Activated CD8-positive, alpha-beta T cell treated with anti-CD3 and anti-CD28 coated beads for 36 hours (primary cell): ENCODE measurements around the gene MED28. TPM values are rescaled to one million over a fixed set of nuclear protein-coding genes. Genes with fewer than 3 reads are reported as not detected.

ENCODE experiments used
- ATAC-seq: fragments of 200-7000 bp; cut with Tn5 transposase; one replicate; pipeline ENCODE4 v1.10.0; 2021; ENCODE audit warnings: mild to moderate bottlenecking, moderate library complexity
- CTCF ChIA-PET: fragments of 350-600 bp; sonication (Branson Sonifier 250); formaldehyde crosslinking; loops from one replicate; lab custom pipeline; 2021; ENCODE audit warnings: antibody characterized with exemption; lab: Charles Lee
- POLR2A ChIA-PET: fragments of 350-600 bp; sonication (Branson Sonifier 250); formaldehyde crosslinking; loops from one replicate; lab custom pipeline; 2021; ENCODE audit warnings: antibody characterized with exemption; lab: Charles Lee
- DNase-seq: peaks from one replicate; pipeline ENCODE4 v3.0.0-alpha.2; 2020
- H3K27ac Mint-ChIP-seq: one replicate; pipeline ENCODE4 v1.8.0; 2021; ENCODE audit warnings: mild to moderate bottlenecking, mixed read lengths
- H3K27me3 Mint-ChIP-seq: one replicate; pipeline ENCODE4 v1.8.0; 2021; ENCODE audit warnings: mixed read lengths
- H3K36me3 Mint-ChIP-seq: one replicate; pipeline ENCODE4 v1.8.0; 2021; ENCODE audit warnings: low read depth, mixed read lengths
- H3K4me1 Mint-ChIP-seq: one replicate; pipeline ENCODE4 v1.8.0; 2021; ENCODE audit warnings: low read depth, mixed read lengths
- H3K4me3 Mint-ChIP-seq: one replicate; pipeline ENCODE4 v1.8.0; 2021; ENCODE audit warnings: mild to moderate bottlenecking, moderate library complexity, mixed read lengths
- H3K9me3 Mint-ChIP-seq: one replicate; pipeline ENCODE4 v1.8.0; 2021; ENCODE audit warnings: mixed read lengths
- intact Hi-C: fragments of 100-400 bp; cut with micrococcal nuclease; formaldehyde crosslinking; loops from one replicate; pipeline ENCODE4 v1.10.0; 2022
- total RNA-seq, 2 experiments: library from RNA; stranded (reverse); gene quantifications; one replicate each; pipeline ENCODE4 v1.2.3, GENCODE V29; 2021
- TF ChIP-seq, protein P1 (sequence below): fragments of 200-600 bp; IDR thresholded peaks from one replicate; pipeline ENCODE4 v1.8.0; 2022; ENCODE audit warnings: antibody characterized with exemption, mild to moderate bottlenecking

MED28 gene
- total RNA-seq, 2 experiments from 2014 or later: 56.3 to 60.8 TPM

DNA sequence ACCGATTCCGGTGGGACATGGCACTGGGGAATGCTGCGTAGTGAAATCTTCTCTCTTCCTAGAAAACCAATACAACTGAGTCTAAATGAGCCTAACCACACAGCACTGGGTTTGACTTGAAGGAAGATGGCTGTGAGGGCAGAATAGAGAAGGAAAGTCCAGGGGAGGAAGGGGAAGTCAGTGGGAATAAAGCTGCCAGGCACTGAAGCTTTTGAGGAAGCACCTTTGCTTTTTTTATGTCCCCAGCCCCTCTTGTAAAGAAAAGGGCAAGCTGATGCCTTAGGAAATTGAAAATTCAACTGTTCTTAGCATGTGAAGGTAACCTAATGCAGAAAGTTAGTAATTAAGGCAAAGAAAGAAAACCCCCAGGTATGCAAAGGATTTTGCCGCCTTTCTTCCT is 20.6 kb downstream of the MED28 start:
- no peak for DNase-seq
- ChIA-PET POLR2A (interaction anchor here (0.5 to 2.0 kb wide), 2 partner anchors 86 to 163 kb away, joined by 3 to 4 read pairs; no protein-coding TSS in a partner anchor), CTCF (interaction anchor here (0.9 to 6.6 kb wide), 3 partner anchors 8 to 87 kb away, joined by 4 to 80 read pairs (median 4); no protein-coding TSS in a partner anchor)
- TF ChIP-seq, protein P1, sequence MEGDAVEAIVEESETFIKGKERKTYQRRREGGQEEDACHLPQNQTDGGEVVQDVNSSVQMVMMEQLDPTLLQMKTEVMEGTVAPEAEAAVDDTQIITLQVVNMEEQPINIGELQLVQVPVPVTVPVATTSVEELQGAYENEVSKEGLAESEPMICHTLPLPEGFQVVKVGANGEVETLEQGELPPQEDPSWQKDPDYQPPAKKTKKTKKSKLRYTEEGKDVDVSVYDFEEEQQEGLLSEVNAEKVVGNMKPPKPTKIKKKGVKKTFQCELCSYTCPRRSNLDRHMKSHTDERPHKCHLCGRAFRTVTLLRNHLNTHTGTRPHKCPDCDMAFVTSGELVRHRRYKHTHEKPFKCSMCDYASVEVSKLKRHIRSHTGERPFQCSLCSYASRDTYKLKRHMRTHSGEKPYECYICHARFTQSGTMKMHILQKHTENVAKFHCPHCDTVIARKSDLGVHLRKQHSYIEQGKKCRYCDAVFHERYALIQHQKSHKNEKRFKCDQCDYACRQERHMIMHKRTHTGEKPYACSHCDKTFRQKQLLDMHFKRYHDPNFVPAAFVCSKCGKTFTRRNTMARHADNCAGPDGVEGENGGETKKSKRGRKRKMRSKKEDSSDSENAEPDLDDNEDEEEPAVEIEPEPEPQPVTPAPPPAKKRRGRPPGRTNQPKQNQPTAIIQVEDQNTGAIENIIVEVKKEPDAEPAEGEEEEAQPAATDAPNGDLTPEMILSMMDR: no peak
- ATAC-seq: no peak
- H3K4me1 Mint-ChIP-seq: no peaks in the 10 kb centered on the region
- H3K27me3 Mint-ChIP-seq: no peaks in the 10 kb centered on the region
- peaks cover 29% of the 10 kb centered on the region for H3K36me3 Mint-ChIP-seq
- no peak overlapping the region for H3K4me3 Mint-ChIP-seq
- H3K9me3 Mint-ChIP-seq: no peaks in the 10 kb centered on the region
- intact Hi-C loops: loop anchor here (10.0 kb wide), 1 partner anchor 170 kb away; no protein-coding TSS in a partner anchor
- H3K27ac Mint-ChIP-seq: peak overlapping the region; percentile 38

DNA sequence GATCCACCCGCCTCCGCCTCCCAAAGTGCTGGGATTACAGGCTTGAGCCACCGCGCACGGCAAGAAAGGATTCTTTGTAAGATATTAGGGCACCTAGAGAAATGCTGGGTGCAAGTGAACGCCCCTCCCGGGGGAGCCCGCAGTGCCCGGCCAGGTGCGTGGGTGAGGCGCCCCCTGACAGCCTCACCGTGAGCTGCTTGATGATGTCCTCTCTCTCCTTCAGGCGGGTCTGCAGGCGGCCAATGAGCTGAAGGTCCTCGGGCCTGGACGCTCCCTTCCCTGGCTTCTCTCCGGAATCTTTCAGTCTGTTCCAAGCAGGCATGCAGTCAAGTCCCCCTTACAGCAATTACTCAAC is 21.9 kb downstream of the MED28 start:
- Mint-ChIP-seq H3K4me3 (no peak overlapping the region), H3K27me3 (no peaks in the 10 kb centered on the region), H3K4me1 (no peaks in the 10 kb centered on the region), H3K36me3 (peaks cover 22% of the 10 kb centered on the region), H3K9me3 (no peaks in the 10 kb centered on the region), H3K27ac (no peak overlapping the region)
- ATAC-seq: no peak
- POLR2A ChIA-PET: interaction anchor here (0.9 to 2.0 kb wide), 5 partner anchors 9 to 87 kb away, joined by 3 to 5 read pairs (median 4); no protein-coding TSS in a partner anchor
- intact Hi-C loops: loop anchor here (2.0 to 10.0 kb wide), 2 partner anchors 88 to 168 kb away; no protein-coding TSS in a partner anchor
- TF ChIP-seq, protein P1: no peak
- no peak for DNase-seq
- CTCF ChIA-PET: interaction anchor here (0.8 to 6.6 kb wide), 14 partner anchors 9 to 176 kb away, joined by 3 to 80 read pairs (median 4); no protein-coding TSS in a partner anchor

DNA sequence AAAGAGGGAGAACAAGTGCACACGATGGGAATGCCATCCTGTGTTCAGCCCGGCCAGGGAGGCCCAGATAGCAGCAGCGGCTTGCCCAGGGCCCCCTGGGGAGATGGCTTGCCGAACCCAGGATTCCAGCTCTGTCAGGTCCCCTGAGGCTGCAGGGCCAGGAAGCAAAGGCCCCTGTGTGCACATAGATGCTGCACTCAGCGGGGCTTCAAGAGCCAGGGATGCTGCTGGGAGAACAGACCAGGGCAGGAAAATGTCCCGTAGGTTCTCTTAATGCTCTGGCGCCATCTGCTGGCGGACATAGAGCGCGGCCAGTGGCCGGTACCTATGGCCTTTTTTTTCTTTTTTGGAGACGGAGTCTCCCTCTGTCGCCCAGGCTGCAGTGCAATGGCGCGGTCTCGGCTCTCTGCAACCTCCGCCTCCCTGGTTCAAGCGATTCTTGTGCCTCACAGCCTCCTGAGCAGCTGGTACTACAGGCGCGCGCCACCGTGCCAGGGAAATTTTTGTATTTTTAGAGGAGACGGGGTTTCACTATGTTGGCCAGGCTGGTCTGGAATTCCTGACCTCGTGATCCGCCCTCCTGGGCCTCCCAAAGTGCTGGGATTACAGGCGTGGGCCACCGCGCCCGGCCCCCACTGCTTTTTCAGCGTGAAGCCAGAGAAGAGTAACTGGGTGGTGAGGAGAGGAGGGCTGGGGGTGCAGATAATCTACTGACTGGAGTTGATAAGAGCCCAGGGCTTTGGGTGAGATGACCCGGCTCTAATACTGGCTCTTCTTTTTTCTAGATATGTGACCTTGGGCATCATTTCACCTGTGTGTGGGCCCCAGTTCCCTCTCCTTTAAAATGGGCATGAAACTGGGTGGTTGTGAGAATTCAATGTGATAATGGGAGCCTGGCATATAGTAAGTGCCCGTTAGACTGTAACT is 22.5 kb downstream of the MED28 start:
- Mint-ChIP-seq H3K27me3 (no peaks in the 10 kb centered on the region), H3K9me3 (no peaks in the 10 kb centered on the region), H3K27ac (no peak overlapping the region), H3K36me3 (peaks cover 20% of the 10 kb centered on the region), H3K4me1 (no peaks in the 10 kb centered on the region), H3K4me3 (no peak overlapping the region)
- intact Hi-C loops: loop anchor here (2.0 to 10.0 kb wide), 2 partner anchors 88 to 168 kb away; no protein-coding TSS in a partner anchor
- peak; percentile 83 for DNase-seq
- CTCF ChIA-PET: interaction anchor here (0.8 to 6.6 kb wide), 16 partner anchors 9 to 176 kb away, joined by 3 to 80 read pairs (median 4); no protein-coding TSS in a partner anchor
- peak; percentile 90 for ATAC-seq
- TF ChIP-seq, protein P1: peak; percentile 97
- POLR2A ChIA-PET: interaction anchor here (0.9 to 2.0 kb wide), 5 partner anchors 10 to 88 kb away, joined by 3 to 5 read pairs (median 4); no protein-coding TSS in a partner anchor

DNA sequence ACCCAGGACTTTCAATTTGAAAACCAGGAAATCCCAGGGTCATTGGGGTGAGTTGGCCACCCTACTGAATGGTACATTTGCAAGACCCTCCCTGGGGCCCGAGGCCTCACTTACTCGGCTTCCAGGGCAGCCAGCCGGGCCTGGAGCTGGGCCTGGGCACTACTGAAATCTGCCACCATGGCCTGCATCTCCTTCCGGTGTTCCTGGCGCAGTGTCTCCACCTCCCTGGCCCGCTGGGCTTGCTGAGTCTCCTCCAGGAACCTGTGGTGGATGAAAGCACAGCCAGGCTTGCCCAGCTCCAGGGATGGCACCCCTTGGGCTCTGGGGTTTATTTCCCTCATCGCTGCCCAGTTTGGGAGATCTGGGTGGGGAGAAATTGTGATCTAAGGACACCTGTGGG is 24.7 kb downstream of the MED28 start:
- POLR2A ChIA-PET: interaction anchor here (0.6 kb wide), 1 partner anchor 375 kb away, joined by 3 read pairs; no protein-coding TSS in a partner anchor
- H3K4me3 Mint-ChIP-seq: no peak overlapping the region
- H3K27ac Mint-ChIP-seq: no peak overlapping the region
- H3K36me3 Mint-ChIP-seq: peaks cover 14% of the 10 kb centered on the region
- no peaks in the 10 kb centered on the region for H3K9me3 Mint-ChIP-seq
- ATAC-seq: no peak
- CTCF ChIA-PET: interaction anchor here (0.5 kb wide), 1 partner anchor 25 kb away, joined by 3 read pairs; no protein-coding TSS in a partner anchor
- no peaks in the 10 kb centered on the region for H3K27me3 Mint-ChIP-seq
- DNase-seq: no peak
- no peaks in the 10 kb centered on the region for H3K4me1 Mint-ChIP-seq
- TF ChIP-seq, protein P1: no peak
- intact Hi-C loops: loop anchor here (10.0 kb wide), 1 partner anchor 166 kb away; no protein-coding TSS in a partner anchor
